ENCODE data around the gene TMEM39A. TPM values are rescaled to one million over a fixed set of nuclear protein-coding genes. Genes with fewer than 3 reads are reported as not detected.

Gene TMEM39A
- total and polyA plus RNA-seq, 2 of the 4 experiments (the other 2 are of a cell fraction): 29.6 to 117 TPM

DNA sequence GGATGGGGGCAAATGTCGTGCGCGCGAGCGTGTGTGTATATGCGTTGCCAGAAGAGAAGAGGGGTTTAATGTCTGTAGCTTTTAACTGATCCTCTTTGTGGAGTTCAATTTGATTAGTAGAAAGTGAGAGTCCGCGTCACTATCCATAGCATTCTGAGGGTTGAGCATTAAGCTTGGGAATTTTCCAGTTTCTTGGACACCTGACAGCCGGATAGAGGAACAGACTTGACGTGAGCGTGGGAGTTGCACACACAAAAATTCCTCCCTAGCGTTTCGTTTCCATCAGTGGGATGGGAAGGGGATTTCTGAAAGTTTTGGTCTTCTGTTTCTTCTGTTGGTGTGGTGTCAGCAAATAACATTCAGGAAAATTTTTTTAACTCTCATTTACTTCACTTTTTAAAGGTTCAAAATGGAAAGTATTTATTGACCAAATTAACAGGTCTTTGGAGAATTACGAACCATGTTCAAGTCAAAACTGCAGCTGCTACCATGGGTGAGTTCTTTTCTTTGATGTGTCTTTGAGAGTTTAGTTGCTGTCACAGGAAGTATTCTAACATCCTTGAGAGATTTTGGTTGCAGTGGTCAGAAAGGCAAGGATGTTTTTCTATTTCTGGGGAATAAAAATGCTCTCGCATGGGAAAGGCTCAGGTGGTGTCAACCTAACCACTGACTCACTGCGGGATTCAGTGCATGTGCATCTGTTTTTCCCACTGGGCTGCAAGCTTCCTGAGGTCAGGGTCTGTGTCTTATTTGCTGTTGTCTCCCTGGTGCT is 6.2 kb upstream of the TMEM39A start:
- peak overlapping the region; percentile 2; the same call in 1 of the 2 replicates for H3K56ac ChIP-seq (ENCODE audit: extremely low read depth, insufficient read depth, low read length)
- no peak overlapping the region for H2BK15ac ChIP-seq (ENCODE audit: low read depth, low read length)
- WGBS, 2 experiments (ENCODE audit: extremely low coverage in 2 of 2, insufficient read length in 1 of 2): 21% methylated on average over 7 of the region's 16 CpGs; no CpG with 5 or more reads in 1 of the 2 experiments
- peaks cover 10 to 23% of the 10 kb centered on the region in 2 experiments for H3K79me1 ChIP-seq (ENCODE audit: low read depth in 1 of 2, low read length in 2 of 2)
- peak; percentile 10; the same call in 1 of the 2 replicates for ATAC-seq (ENCODE audit: low read depth)
- no peak overlapping the region for H2AK5ac ChIP-seq (ENCODE audit: low read depth, low read length)
- H4K91ac ChIP-seq (ENCODE audit: insufficient read depth, low read depth, low read length): no peak overlapping the region
- no peaks in the 10 kb centered on the region for H3K27me3 ChIP-seq (ENCODE audit: control insufficient read depth, insufficient read depth, low read length)
- in situ Hi-C loops (cut with MboI; ENCODE audit: low sequenced_read_pairs): no loop called here
- peak overlapping the region; percentile 71 for H3K9ac ChIP-seq (ENCODE audit: low read depth, low read length)
- ChIA-PET CTCF (no interaction called here), POLR2A (ENCODE audit: unreplicated experiment) (interaction anchor here (1.0 kb wide), 1 partner anchor 18 kb away, joined by 3 read pairs; no protein-coding TSS in a partner anchor)
- peak overlapping the region; percentile 88 for H3K4me2 ChIP-seq (ENCODE audit: low read depth, low read length)
- peaks cover 3% of the 10 kb centered on the region for H3K4me1 ChIP-seq (ENCODE audit: control insufficient read depth, insufficient read depth, low read length)
- H2BK20ac ChIP-seq (ENCODE audit: low read depth, low read length): no peak overlapping the region
- H3K18ac ChIP-seq (ENCODE audit: low read depth, low read length): no peak overlapping the region
- no TSS peak for BruUV-seq (replicated peaks)
- H3K14ac ChIP-seq (replicated peaks; ENCODE audit: low read depth, low read length): no peak overlapping the region
- H3K4me3 ChIP-seq (ENCODE audit: insufficient read depth, low read depth, low read length): peak overlapping the region; percentile 75
- dilution Hi-C loops (cut with HindIII; ENCODE audit: low sequenced_read_pairs, unreplicated experiment): no loop called here
- TF ChIP-seq NFE2L2 (IDR thresholded peaks at IDR 0.05; ENCODE audit: low read depth, low read length) (no peak), POLR2A (IDR thresholded peaks at IDR 0.05; ENCODE audit: low read depth, low read length) (no peak), MAZ (IDR thresholded peaks at IDR 0.05; ENCODE audit: borderline replicate concordance, low read depth, low read length) (no peak), USF2 (IDR thresholded peaks at IDR 0.05; ENCODE audit: low read depth, low read length) (no peak), RCOR1 (IDR thresholded peaks at IDR 0.05; ENCODE audit: insufficient replicate concordance, low read length) (no peak), CEBPB (IDR thresholded peaks at IDR 0.05; ENCODE audit: low read depth, low read length) (no peak), CHD1 (IDR thresholded peaks at IDR 0.05; ENCODE audit: low read depth, low read length) (no peak), SMC3 (IDR thresholded peaks at IDR 0.05; ENCODE audit: low read depth, low read length) (no peak), RFX5 (IDR thresholded peaks at IDR 0.05; ENCODE audit: low read depth, low read length) (no peak), MAFK (IDR thresholded peaks at IDR 0.05; ENCODE audit: low read depth, low read length) (no peak)
- peak; percentile 47 for DNase-seq
- intact Hi-C loops (cut with micrococcal nuclease): loop anchor here (2.0 kb wide), 1 partner anchor 211 kb away; no protein-coding TSS in a partner anchor
- H4K20me1 ChIP-seq (ENCODE audit: insufficient read depth, low read length): no peaks in the 10 kb centered on the region
- no peak overlapping the region for H4K5ac ChIP-seq (ENCODE audit: low read depth, low read length)
- H3K27ac ChIP-seq (ENCODE audit: insufficient read depth, low read length): peak overlapping the region; percentile 80; the same call in 1 of the 2 replicates
- 0 out of 2 replicates have a peak overlapping the region, but pooled peaks have one; percentile 87 for H3K4ac ChIP-seq (ENCODE audit: low read depth, low read length)
- H3K23ac ChIP-seq (ENCODE audit: low read depth, low read length): peak overlapping the region; percentile 71
- H3K9me1 ChIP-seq (ENCODE audit: insufficient read depth, low read length): peaks cover 6% of the 10 kb centered on the region; the same call in 1 of the 2 replicates
- peak overlapping the region; percentile 89 to 95; a peak in 2 of 4 replicates for H4K8ac ChIP-seq (ENCODE audit: low read depth in 2 of 2, low read length in 2 of 2)
- no peak overlapping the region for H2BK5ac ChIP-seq (ENCODE audit: low read depth, low read length, poor library complexity, severe bottlenecking)
- no peaks in the 10 kb centered on the region for H3K9me3 ChIP-seq (ENCODE audit: control insufficient read depth, insufficient read depth, low read length)
- peak overlapping the region; percentile 88 for H2AK9ac ChIP-seq (replicated peaks; ENCODE audit: low read depth, low read length, poor library complexity)
- no peak overlapping the region for H2BK120ac ChIP-seq (ENCODE audit: low read depth, low read length)
- H3K36me3 ChIP-seq (ENCODE audit: control insufficient read depth, insufficient read depth, low read length): peaks cover 8% of the 10 kb centered on the region
- H2AFZ ChIP-seq (replicated peaks; ENCODE audit: low read length, poor library complexity): peak overlapping the region; percentile 100

All from IMR-90 (cell line).